Thyroid gland (tissue), 4 donors: Measurements from ENCODE around the gene DAPK1. TPM values are rescaled to one million over a fixed set of nuclear protein-coding genes. Genes with fewer than 3 reads are reported as not detected.

ENCODE experiments used
- DNase-seq, 2 donors: peaks; one replicate each; pipeline ENCODE4 v3.0.0-alpha.2; 2019
- H3K27ac ChIP-seq, 3 donors: fragments of 200-600 bp; sonication (generic); 1 replicate in 2 of 3; 2 replicates in 1 of 3; pipeline ENCODE4 v1.5.1; 2016 to 2019; ENCODE audit warnings: mild to moderate bottlenecking in 1 of 3, moderate library complexity in 1 of 3
- H3K27me3 ChIP-seq: fragments of 200-600 bp; sonication (generic); one replicate; pipeline ENCODE4 v1.5.1; 2019
- H3K36me3 ChIP-seq, 2 donors: fragments of 200-600 bp; sonication (generic); one replicate each; pipeline ENCODE4 v1.5.1; 2016 to 2019
- H3K4me1 ChIP-seq, 2 donors: fragments of 200-600 bp; sonication (generic); one replicate each; pipeline ENCODE4 v1.5.1; 2017 to 2019
- H3K4me3 ChIP-seq, 3 donors: fragments of 200-600 bp; sonication (generic); replicated peaks in 1 of 3; 1 replicate in 2 of 3; 2 replicates in 1 of 3; pipeline ENCODE4 v1.5.1; 2016; ENCODE audit warnings: mild to moderate bottlenecking in 1 of 3
- H3K9me3 ChIP-seq: fragments of 200-600 bp; sonication (generic); one replicate; pipeline ENCODE4 v1.5.1; 2017
- CTCF ChIP-seq, 6 experiments: fragments of 200-600 bp in 3 of 6; fragments of 450-650 bp in 3 of 6; sonication (generic) in 3 of 6; IDR thresholded peaks; one replicate each; pipeline ENCODE4 v1.5.1; 2016 to 2019; ENCODE audit warnings: antibody characterized with exemption in 6 of 6, mild to moderate bottlenecking in 2 of 6, inconsistent platforms in 1 of 6, moderate library complexity in 1 of 6
- POLR2A ChIP-seq, 2 donors: fragments of 450-650 bp; IDR thresholded peaks; one replicate each; pipeline ENCODE4 v1.6.1; 2017; ENCODE audit warnings: antibody characterized with exemption in 2 of 2, mild to moderate bottlenecking in 2 of 2, moderate library complexity in 1 of 2
- WGBS, 2 donors: methylation state at CpG; one replicate each; pipeline ENCODE4 v1.1.5; 2017; 5-methylcytosine and 5-hydroxymethylcytosine counted together
- intact Hi-C: fragments of 100-400 bp; cut with DNase I; formaldehyde crosslinking; loops from one replicate; pipeline ENCODE4 v1.15.1; 2023
- small RNA-seq: library from RNA; depleted of rRNA; stranded (forward); fragments of <200 nt; gene quantifications from one replicate; pipeline ENCODE3, GENCODE V24; 2016
- total RNA-seq, 4 donors: library from RNA; depleted of rRNA; stranded (reverse); fragments of >200 nt; gene quantifications; one replicate each; pipeline ENCODE4 v1.2.3, GENCODE V29; 2016

DAPK1 gene
- total RNA-seq, 4 donors from 2014 or later = 32.0 to 76.2 (median 38.2) TPM

- no peaks in the 10 kb centered on the region for H3K27me3 ChIP-seq
- H3K27ac ChIP-seq = no peak overlapping the region
- no peaks in the 10 kb centered on the region for H3K36me3 ChIP-seq
- intact Hi-C loops = no loop called here
- TF ChIP-seq POLR2A (IDR thresholded peaks at IDR 0.05) (no peak), CTCF (IDR thresholded peaks at IDR 0.05) (no peak)
- WGBS, 2 donors = 36 to 71% methylated on average over 1 to 2 of the region's 2 CpGs
- no peaks in the 10 kb centered on the region for H3K9me3 ChIP-seq
- no peaks in the 10 kb centered on the region for H3K4me1 ChIP-seq
- no peak overlapping the region for H3K4me3 ChIP-seq
- DNase-seq = no peak
Observed at GRCh38 chr9:87750726-87751125, 253.1 kb downstream of the DAPK1 start.

GRCh38 chr9:87751423-87751822 is 253.8 kb downstream of the DAPK1 start:
- WGBS, 2 donors = 69 to 75% methylated on average over 3 of the region's 3 CpGs
- no peak for TF ChIP-seq POLR2A (IDR thresholded peaks at IDR 0.05)
- intact Hi-C loops = no loop called here

GRCh38 chr9:87751868-87752267 is 254.2 kb downstream of the DAPK1 start:
- Histone ChIP-seq H3K4me3 (no peak overlapping the region), H3K27me3 (no peaks in the 10 kb centered on the region), H3K4me1 (no peaks in the 10 kb centered on the region), H3K27ac (no peak overlapping the region), H3K36me3 (no peaks in the 10 kb centered on the region), H3K9me3 (no peaks in the 10 kb centered on the region)
- WGBS, 2 donors = 55 to 57% methylated on average over 4 of the region's 4 CpGs
- DNase-seq = no peak
- intact Hi-C loops = no loop called here
- TF ChIP-seq POLR2A (IDR thresholded peaks at IDR 0.05) = no peak
- no peak for TF ChIP-seq CTCF (IDR thresholded peaks at IDR 0.05)

More at GRCh38 chr9:87751423-87751822, 253.8 kb downstream of the DAPK1 start:
- Histone ChIP-seq H3K27me3 (no peaks in the 10 kb centered on the region), H3K27ac (no peak overlapping the region), H3K36me3 (no peaks in the 10 kb centered on the region), H3K4me1 (no peaks in the 10 kb centered on the region), H3K4me3 (no peak overlapping the region), H3K9me3 (no peaks in the 10 kb centered on the region)
- no peak for DNase-seq

GRCh38 chr9:87753313-87753712 is 255.6 kb downstream of the DAPK1 start:
- DNase-seq = no peak
- Histone ChIP-seq H3K27ac (no peak overlapping the region), H3K36me3 (no peaks in the 10 kb centered on the region), H3K9me3 (no peaks in the 10 kb centered on the region), H3K27me3 (no peaks in the 10 kb centered on the region), H3K4me3 (no peak overlapping the region), H3K4me1 (no peaks in the 10 kb centered on the region)
- intact Hi-C loops = no loop called here
- 47 to 49% methylated on average over 2 of the region's 2 CpGs for WGBS, 2 donors
- TF ChIP-seq CTCF (IDR thresholded peaks at IDR 0.05) (no peak), POLR2A (IDR thresholded peaks at IDR 0.05) (no peak)

Small RNA genes within 50 kb of the gene (small RNA-seq; reads per million reads assigned to genes)
- gene AL161787.1 = 1.3 reads per million, percentile 33 among the genes with 10 or more reads in this experiment

Other genes starting within 250 kb of the DAPK1 start
- gene CTSL, start 228.3 kb downstream of the DAPK1 start, total RNA-seq = 100 to 1,000 TPM in 3 of 4 donors, 10 to 100 TPM in 1; 62.0 to 172 (median 112) TPM